Fibroblast of skin of left quadriceps (primary cell): ENCODE data around the gene CLTCL1.
A peak's percentile ranks its signal among the peaks of the same experiment; 100 is the strongest.
"Not testable (repeated sequence)": the region's sequence is repeated elsewhere in the genome, so short reads cannot be mapped to it uniquely, and the experiment has no call there.

Experiments used
- DNase-seq, 2 experiments: peaks; one replicate each; pipeline ENCODE4 v3.0.0-alpha.2; 2013; ENCODE audit warnings: low read depth in 2 of 2

The CLTCL1 gene

GRCh38 chr22:19218541-19219233 lies 72.8 kb downstream of the CLTCL1 start:
- DNase-seq, result no peak

- DNase-seq, result no peak
These were observed 74.9 kb downstream of the CLTCL1 start for GRCh38 chr22:19216579-19216978.

DNA sequence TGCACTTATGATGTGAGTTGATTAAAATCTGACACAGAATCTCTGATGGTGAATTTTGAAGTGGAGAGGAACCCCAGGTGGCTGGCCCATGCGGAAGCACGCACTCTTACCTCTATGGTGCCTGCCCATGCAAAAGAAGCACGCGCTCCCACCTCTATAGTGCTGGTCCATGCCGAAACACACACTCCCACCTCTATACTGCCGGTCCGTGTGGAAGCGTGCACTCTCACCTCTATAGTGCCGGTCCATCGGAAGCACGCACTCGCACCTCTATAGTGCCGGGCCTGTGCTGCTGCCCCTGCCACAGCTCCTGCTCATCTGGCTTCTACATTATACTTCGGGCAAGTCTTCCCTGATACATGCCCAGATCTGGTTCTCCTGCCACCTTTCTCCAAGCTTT lies 76.2 kb downstream of the CLTCL1 start:
- no peak for DNase-seq

- DNase-seq, result peak; percentile 10 to 11
These were observed 77.4 kb downstream of the CLTCL1 start for GRCh38 chr22:19214078-19214473.

- DNase-seq, result no peak
These were observed 78.0 kb downstream of the CLTCL1 start for GRCh38 chr22:19213442-19214077.

DNA sequence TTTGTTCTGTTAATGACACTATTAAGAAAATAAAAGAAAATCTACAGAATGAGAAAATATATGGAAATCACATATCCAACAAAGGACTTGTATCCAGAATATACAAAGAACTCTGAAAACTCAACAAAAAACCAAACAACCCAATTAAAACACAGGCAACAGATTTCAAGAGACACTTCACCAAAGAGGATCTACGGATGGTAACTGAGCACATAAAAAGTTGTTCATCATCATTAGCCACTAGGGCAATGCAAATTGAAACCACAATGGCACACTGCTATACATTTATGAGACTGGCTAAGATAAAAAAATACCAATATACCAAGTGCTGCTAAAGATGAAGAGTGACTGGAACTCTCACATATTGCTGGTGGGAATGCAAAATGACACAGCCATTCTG lies 78.5 kb downstream of the CLTCL1 start:
- no peak for DNase-seq

DNA sequence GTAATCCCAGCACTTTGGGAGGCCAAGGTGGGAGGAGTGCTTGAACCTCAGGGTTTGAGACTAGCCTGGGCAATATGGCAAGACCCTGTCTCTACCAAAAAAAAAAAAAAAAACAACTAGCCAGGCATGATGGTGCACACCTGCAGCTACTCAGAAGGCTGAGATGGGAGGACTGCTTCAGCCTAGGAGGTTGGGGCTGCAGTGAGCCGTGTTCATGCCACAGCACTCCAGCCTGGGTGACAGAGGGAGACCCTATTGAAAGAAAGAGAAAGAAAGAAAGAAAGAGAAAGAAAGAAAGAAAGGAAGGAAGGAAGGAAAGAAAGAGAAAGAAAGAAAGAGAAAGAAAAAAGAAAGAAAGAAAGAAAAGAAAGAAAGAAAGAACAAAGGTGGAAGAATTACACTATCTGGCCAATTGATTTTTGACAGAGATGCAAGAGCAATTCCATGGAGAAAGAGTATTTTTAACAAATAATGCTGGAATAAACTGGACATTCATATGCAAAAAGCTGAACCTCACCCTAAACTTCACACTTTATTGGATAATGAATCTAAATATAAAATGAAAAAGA lies 79.1 kb downstream of the CLTCL1 start:
- DNase-seq, result no peak

DNA sequence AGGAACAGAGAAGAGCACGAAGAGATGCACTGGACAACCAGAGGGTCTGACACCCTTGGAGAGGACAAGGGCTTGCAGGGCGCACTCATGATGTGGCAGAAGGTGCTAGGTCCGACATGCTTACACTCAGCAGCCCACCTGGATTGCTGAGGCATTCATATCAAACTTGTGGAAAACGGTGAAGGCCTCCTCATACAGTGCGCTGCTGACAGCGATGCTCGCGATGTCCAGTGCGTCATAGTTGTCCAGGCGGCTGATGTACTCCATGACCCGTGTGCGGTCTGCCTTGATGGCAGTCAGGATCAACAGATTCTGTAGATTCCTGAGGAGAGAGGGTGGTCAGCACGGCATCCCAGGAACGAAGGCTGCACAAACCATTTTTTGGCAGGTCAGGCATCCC lies 81.3 kb downstream of the CLTCL1 start:
- DNase-seq, result no peak

DNA sequence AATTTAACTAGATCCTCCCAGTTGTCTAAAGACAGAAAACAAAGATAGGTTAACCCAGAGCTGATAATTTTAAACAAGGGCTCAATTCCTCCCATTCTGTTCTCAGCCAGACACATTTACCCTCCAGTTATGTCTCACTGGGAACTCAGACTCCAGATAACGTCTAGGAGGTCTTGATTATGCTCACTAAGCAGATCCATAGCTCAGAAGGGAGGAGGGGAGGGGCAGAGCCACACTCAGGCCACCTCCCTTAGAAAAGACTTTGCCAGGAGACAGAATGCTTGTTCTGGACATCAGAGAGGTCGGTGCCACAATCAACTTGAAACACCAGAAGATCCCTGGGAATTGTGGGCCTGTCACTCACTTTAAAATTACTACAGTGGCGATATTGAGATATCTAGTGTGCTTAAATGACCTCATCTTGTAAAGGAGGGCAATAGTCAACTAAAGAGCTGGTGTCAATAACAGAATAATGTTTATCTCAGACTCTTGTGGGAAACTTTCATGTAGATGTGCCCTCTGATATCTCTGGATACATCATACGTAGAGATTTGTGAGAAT lies 83.2 kb downstream of the CLTCL1 start:
- no peak for DNase-seq

DNA sequence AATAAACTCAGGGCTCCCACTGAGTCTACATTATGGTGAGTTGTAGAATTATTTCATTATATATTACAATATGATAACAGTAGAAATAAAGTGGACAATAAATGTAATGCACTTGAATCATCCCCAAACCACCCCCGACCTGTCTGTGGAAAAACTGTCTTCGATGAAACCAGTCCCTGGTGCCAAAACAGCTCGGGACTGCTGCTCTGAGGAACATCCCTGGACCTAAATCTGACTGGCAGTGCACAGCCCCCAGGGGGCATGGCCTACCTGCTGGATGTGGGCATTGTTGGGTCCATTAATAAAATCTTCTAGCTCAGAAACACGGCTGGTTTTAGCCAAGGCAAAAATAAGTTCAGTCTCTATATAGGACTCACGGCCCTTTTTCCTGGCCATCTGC lies 83.6 kb downstream of the CLTCL1 start:
- no peak for DNase-seq

- no peak for DNase-seq
These were observed 84.1 kb downstream of the CLTCL1 start for GRCh38 chr22:19207401-19207808.

- DNase-seq, result no peak
These were observed 85.2 kb downstream of the CLTCL1 start for GRCh38 chr22:19206287-19206686.

GRCh38 chr22:19204640-19205039 lies 86.9 kb downstream of the CLTCL1 start:
- no peak for DNase-seq

DNA sequence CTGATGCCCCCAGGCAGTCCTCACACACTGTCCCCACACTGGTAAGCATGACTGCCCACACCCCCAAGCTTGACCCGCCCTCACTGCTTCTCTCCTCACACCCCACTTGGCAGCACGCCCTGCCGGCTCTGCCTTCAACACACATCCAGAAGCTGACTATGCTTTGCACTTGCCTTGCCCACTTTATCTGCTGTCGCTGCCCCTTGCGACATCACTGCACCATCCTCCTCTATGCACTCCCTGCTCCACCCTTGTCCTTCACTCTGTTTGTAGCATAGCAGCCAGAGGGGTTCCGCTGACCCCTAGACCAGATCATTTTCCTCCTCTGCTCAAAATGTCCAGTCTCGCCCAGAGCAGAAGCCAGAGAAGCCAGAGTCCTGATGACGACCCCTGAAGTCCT lies 87.7 kb downstream of the CLTCL1 start:
- no peak for DNase-seq

- DNase-seq, result not testable (repeated sequence)
These were observed 88.7 kb downstream of the CLTCL1 start for GRCh38 chr22:19202799-19203186.

- DNase-seq, result no peak
These were observed 89.4 kb downstream of the CLTCL1 start for GRCh38 chr22:19201869-19202798.

- DNase-seq, result no peak
These were observed 90.2 kb downstream of the CLTCL1 start for GRCh38 chr22:19201130-19201868.

DNA sequence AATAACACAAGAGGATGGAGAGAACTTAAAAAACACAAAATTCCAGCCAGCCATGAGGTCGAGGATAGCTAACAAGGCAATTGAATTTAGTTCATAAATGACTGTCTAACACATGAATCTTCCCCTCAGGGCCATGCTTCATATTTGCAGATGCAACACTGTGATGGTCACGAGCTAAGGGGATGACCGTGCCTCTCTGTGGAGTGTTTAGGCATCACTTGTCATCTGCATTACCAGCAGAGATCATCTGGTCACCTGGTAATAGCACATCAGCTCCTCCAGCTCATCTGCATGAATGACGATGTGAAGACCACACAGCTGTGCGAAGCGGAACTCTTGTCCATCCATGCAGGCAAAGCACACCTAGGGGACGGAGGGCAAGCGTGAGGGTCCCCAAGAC lies 92.0 kb downstream of the CLTCL1 start:
- no peak for DNase-seq

- DNase-seq, result no peak
These were observed 93.3 kb downstream of the CLTCL1 start for GRCh38 chr22:19197997-19198865.
